SH-SY5Y (cell line): ENCODE measurements around the gene IGF1R.

Experiments used
- GATA2 ChIP-seq: IDR thresholded peaks from 2 replicates; pipeline ENCODE4 v1.6.1; 2011; ENCODE audit warnings: mild to moderate bottlenecking, low read depth, low read length
- GATA3 ChIP-seq: IDR thresholded peaks from 2 replicates; pipeline ENCODE4 v1.6.1; 2011; ENCODE audit warnings: low read depth, mild to moderate bottlenecking, low read length, moderate library complexity

DNA sequence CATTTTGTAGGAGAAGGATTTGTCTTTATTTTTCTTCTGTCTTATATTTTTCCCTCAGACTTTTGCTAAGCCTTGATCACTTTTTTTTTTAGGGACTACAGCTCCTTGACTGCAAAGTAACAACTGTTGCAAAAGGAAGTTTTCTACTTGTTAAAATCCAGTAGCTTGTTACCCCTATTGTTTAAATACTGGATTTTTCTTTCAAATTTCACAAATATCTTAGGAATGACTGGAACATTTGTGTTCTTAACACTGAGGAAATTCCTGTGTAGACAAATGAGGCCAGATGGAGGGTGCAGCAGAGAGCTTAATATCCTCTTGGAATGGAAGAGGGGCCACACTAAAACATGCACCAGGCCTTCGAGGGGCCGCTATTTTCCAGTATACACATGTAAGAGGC lies 362.4 kb downstream of the IGF1R start:
- TF ChIP-seq GATA2, result no peak
- TF ChIP-seq GATA3, result no peak
